Bronchial epithelial cell (primary cell): ENCODE results near the gene SPATA46. TPM values are rescaled to one million over a fixed set of nuclear protein-coding genes. Genes with fewer than 3 reads are reported as not detected.

Source experiments
- DNase-seq: peaks from one replicate; pipeline ENCODE4 v3.0.0-alpha.2; 2010; ENCODE audit warnings: low read depth
- FAIRE-seq: peaks from 2 replicates; lab custom pipeline; 2011; peaks lifted over from hg19 to GRCh38; lab: Jason Lieb, UNC
- H3K27me3 ChIP-seq: 2 replicates; pipeline ENCODE4 v1.5.1; 2011; ENCODE audit warnings: low read length; ENCODE audit not compliant: control insufficient read depth, insufficient read depth
- H3K36me3 ChIP-seq: 2 replicates; pipeline ENCODE4 v1.5.1; 2011; ENCODE audit warnings: low read length; ENCODE audit not compliant: control insufficient read depth, insufficient read depth
- H3K4me3 ChIP-seq: 2 replicates; pipeline ENCODE4 v1.5.1; 2011; ENCODE audit warnings: mild to moderate bottlenecking, low read depth, low read length, control low read depth
- total RNA-seq: library from RNA; depleted of rRNA; stranded (reverse); fragments of >200 nt; gene quantifications from 2 replicates; pipeline ENCODE4 v1.2.1, GENCODE V29; 2014
- TF ChIP-seq, protein P1 (sequence below): IDR thresholded peaks from 2 replicates; pipeline ENCODE4 v1.5.1; 2011; ENCODE audit warnings: mild to moderate bottlenecking, moderate library complexity, low read length, control low read depth, inconsistent platforms; ENCODE audit not compliant: insufficient read depth, severe bottlenecking

The SPATA46 gene
- total RNA-seq, 1 donor from 2014 or later, result not detected

DNA sequence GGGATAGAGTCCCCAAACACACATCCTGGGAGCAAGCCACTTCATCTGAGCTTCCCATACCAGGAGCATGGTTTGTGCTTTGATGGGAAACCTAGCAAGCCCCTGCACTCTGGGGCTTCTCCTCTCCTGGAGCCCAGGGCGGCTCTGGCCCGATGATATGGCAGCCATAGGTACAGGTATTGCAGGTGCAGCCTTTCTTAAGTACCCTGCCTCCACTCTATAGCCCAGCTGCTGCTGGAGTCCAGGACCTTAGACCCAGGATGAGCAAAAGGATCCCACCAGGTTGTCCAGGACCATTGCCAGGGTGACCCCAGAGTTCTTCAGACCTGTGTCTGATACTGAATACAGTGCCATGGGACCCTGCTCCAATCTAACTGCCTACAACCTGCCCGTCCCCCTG, 9.0 kb upstream of the SPATA46 start:
- Histone ChIP-seq H3K4me3 (no peak overlapping the region), H3K36me3 (no peaks in the 10 kb centered on the region), H3K27me3 (no peaks in the 10 kb centered on the region)
- TF ChIP-seq, protein P1, sequence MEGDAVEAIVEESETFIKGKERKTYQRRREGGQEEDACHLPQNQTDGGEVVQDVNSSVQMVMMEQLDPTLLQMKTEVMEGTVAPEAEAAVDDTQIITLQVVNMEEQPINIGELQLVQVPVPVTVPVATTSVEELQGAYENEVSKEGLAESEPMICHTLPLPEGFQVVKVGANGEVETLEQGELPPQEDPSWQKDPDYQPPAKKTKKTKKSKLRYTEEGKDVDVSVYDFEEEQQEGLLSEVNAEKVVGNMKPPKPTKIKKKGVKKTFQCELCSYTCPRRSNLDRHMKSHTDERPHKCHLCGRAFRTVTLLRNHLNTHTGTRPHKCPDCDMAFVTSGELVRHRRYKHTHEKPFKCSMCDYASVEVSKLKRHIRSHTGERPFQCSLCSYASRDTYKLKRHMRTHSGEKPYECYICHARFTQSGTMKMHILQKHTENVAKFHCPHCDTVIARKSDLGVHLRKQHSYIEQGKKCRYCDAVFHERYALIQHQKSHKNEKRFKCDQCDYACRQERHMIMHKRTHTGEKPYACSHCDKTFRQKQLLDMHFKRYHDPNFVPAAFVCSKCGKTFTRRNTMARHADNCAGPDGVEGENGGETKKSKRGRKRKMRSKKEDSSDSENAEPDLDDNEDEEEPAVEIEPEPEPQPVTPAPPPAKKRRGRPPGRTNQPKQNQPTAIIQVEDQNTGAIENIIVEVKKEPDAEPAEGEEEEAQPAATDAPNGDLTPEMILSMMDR, result no peak
- DNase-seq (no peak), FAIRE-seq (no peak)

GRCh38 chr1:162385280-162385623, 8.6 kb upstream of the SPATA46 start:
- DNase-seq, result no peak
- H3K36me3 ChIP-seq, result no peaks in the 10 kb centered on the region
- FAIRE-seq, result no peak
- TF ChIP-seq, protein P1, result no peak
- no peaks in the 10 kb centered on the region for H3K27me3 ChIP-seq
- no peak overlapping the region for H3K4me3 ChIP-seq

- DNase-seq, result no peak
- Histone ChIP-seq H3K4me3 (no peak overlapping the region), H3K27me3 (no peaks in the 10 kb centered on the region), H3K36me3 (no peaks in the 10 kb centered on the region)
- TF ChIP-seq, protein P1, result no peak
- no peak for FAIRE-seq
Measured at GRCh38 chr1:162384601-162385279, 8.1 kb upstream of the SPATA46 start.

- no peak for FAIRE-seq
- DNase-seq, result no peak
- TF ChIP-seq, protein P1, result no peak
- no peak overlapping the region for H3K4me3 ChIP-seq
- H3K36me3 ChIP-seq, result no peaks in the 10 kb centered on the region
- H3K27me3 ChIP-seq, result no peaks in the 10 kb centered on the region
Measured at GRCh38 chr1:162384116-162384515, 7.5 kb upstream of the SPATA46 start.

DNA sequence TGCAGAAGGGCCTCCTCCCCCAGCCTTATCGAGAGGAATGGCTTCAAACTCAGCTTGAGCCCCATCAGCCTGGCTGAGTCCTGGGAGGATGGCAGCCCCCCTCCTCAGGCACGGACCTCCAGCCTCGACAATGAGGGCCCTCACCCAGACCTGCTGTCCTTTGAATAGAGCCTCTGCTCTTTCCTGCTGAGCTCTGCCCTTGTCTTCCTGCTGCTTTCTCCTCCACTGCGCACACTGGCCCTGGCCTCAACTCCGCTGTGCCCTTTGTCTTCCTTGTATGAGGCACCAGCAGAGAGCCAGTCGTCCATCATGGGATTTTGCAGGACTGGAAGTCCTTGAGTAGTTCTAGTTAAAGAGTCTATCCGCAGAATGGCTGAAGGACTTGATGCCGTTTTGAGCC, 6.9 kb upstream of the SPATA46 start:
- no peak overlapping the region for H3K4me3 ChIP-seq
- H3K36me3 ChIP-seq, result no peaks in the 10 kb centered on the region
- no peaks in the 10 kb centered on the region for H3K27me3 ChIP-seq
- FAIRE-seq, result no peak
- TF ChIP-seq, protein P1, result no peak
- DNase-seq, result no peak

GRCh38 chr1:162383091-162383490, 6.4 kb upstream of the SPATA46 start:
- TF ChIP-seq, protein P1, result no peak
- no peak overlapping the region for H3K4me3 ChIP-seq
- no peak for FAIRE-seq
- no peaks in the 10 kb centered on the region for H3K36me3 ChIP-seq
- H3K27me3 ChIP-seq, result no peaks in the 10 kb centered on the region
- DNase-seq, result no peak
